ENCODE results near the gene ZNF593OS. TPM values are rescaled to one million over a fixed set of nuclear protein-coding genes. Genes with fewer than 3 reads are reported as not detected.
A peak's percentile ranks its signal among the peaks of the same experiment; 100 is the strongest.

Gene ZNF593OS
- total RNA-seq, 4 donors from 2014 or later: not detected

DNA sequence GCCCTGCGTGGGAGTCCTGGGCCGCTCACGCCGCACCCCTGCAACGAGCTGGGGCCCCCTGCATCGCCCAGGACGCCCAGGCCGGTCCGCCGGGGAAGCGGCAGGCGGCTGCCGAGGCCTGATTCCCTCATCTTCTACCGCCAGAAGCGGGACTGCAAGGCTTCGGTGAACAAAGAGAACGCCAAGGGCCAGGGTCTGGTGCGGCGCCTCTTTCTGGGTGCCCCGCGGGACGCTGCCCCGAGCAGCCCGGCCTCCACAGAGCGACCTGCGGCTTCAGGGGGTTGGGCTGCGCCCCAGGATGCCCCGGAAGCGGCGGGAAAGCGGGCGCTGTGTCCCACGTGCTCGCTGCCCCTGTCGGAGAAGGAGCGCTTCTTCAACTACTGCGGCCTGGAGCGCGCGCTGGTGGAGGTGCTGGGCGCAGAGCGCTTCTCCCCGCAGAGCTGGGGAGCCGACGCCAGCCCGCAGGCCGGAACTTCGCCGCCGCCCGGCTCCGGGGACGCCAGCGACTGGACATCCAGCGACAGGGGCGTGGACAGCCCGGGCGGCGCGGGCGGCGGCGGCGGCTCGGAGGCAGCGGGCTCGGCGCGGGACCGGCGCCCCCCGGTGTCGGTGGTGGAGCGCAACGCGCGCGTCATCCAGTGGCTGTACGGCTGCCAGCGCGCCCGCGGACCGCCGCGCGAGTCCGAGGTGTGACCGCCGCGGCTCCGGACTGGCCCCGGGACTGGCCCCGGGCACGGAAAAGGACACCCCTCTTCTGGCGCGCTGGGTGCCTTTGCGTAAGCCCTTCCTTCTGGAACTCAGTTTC is 10.0 kb downstream of the ZNF593OS start:
- peaks cover 0 to 8% of the 10 kb centered on the region in 2 donors for H3K27me3 ChIP-seq
- no peak for TF ChIP-seq POLR2A (IDR thresholded peaks at IDR 0.05)
- TF ChIP-seq, protein P1, sequence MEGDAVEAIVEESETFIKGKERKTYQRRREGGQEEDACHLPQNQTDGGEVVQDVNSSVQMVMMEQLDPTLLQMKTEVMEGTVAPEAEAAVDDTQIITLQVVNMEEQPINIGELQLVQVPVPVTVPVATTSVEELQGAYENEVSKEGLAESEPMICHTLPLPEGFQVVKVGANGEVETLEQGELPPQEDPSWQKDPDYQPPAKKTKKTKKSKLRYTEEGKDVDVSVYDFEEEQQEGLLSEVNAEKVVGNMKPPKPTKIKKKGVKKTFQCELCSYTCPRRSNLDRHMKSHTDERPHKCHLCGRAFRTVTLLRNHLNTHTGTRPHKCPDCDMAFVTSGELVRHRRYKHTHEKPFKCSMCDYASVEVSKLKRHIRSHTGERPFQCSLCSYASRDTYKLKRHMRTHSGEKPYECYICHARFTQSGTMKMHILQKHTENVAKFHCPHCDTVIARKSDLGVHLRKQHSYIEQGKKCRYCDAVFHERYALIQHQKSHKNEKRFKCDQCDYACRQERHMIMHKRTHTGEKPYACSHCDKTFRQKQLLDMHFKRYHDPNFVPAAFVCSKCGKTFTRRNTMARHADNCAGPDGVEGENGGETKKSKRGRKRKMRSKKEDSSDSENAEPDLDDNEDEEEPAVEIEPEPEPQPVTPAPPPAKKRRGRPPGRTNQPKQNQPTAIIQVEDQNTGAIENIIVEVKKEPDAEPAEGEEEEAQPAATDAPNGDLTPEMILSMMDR (IDR thresholded peaks at IDR 0.05): peak in 2 of 6 experiments; percentile 14 to 37
- H3K9me3 ChIP-seq: no peaks in the 10 kb centered on the region
- peak in 1 of 3 donors; percentile 65 for DNase-seq
- H3K27ac ChIP-seq: no peak overlapping the region
- peaks cover 3 to 18% (median 10%) of the 10 kb centered on the region in 4 donors for H3K4me1 ChIP-seq
- H3K36me3 ChIP-seq: no peaks in the 10 kb centered on the region
- peak overlapping the region; percentile 24 to 59 (median 52) for H3K4me3 ChIP-seq

DNA sequence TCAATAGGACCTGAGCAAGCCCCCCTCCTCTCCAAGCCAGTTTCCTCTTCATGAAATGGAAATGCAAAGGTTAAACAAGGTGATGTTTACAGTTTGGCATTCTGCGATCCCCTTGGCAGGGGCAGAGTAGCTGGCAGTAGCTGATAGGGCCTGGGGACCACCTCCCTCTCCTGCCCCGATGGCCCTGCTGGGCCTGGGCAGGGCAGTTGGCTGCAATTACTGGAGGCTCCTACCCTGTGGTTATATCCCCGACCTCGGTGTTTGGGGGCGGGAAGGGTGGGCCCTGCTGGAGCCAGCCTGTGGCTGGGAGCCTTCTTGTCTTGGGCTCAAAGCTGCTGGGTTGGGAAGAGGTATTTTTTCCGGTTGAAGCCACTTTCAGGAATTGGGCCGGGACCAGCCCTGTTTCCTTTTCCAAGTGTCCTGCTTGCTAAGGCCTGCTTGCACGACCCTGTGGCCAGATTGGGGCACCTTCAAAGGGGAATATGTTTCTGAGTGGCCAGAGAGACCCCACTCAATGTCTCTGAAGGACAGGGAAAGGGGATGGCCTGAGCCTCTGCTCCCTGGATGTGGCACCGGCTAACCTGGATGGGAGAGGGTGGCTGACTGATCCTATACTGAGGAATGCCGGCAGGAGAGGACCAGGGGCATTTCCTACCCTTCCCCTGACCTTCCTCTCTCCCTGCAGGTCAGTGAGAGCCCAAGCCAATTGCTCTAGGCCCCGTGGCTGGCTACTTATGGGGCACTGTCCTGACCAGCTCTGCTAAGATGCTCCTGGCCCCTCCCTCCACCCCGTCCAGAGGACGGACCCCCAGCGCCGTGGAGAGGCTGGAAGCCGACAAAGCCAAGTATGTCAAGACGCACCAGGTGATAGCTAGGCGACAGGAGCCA is 10.9 kb downstream of the ZNF593OS start:
- Histone ChIP-seq H3K27me3 (peaks cover 0 to 10% of the 10 kb centered on the region in 2 donors), H3K27ac (peak overlapping the region in 1 of 4 donors; percentile 3), H3K36me3 (no peaks in the 10 kb centered on the region), H3K9me3 (no peaks in the 10 kb centered on the region), H3K4me1 (peaks cover 3 to 18% (median 10%) of the 10 kb centered on the region in 4 donors), H3K4me3 (peak overlapping the region; percentile 24 to 59 (median 52))
- no peak for TF ChIP-seq POLR2A (IDR thresholded peaks at IDR 0.05)
- TF ChIP-seq, protein P1 (IDR thresholded peaks at IDR 0.05): no peak
- no peak for DNase-seq

DNA sequence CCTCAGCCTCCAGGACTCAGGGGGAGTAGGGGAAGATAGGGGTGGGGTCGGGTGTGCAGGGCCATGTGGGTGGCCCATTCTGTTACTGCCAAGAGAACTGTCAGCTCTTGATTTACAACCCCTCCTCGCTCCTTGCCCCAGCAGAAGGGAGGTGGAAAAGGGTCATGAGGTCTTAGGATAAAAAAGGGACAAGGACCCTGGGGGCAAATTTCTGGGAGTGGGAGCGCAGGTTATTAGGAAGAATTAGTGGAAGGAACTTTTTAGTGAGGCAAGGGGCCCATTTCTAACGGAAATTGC is 11.9 kb downstream of the ZNF593OS start:
- H3K9me3 ChIP-seq: no peaks in the 10 kb centered on the region
- no peak for DNase-seq
- no peak overlapping the region for H3K27ac ChIP-seq
- H3K4me3 ChIP-seq: peak overlapping the region in 1 of 4 donors; percentile 16
- no peak for TF ChIP-seq POLR2A (IDR thresholded peaks at IDR 0.05)
- no peaks in the 10 kb centered on the region for H3K36me3 ChIP-seq
- peaks cover 0 to 10% of the 10 kb centered on the region in 2 donors for H3K27me3 ChIP-seq
- H3K4me1 ChIP-seq: peaks cover 3 to 18% (median 10%) of the 10 kb centered on the region in 4 donors

DNA sequence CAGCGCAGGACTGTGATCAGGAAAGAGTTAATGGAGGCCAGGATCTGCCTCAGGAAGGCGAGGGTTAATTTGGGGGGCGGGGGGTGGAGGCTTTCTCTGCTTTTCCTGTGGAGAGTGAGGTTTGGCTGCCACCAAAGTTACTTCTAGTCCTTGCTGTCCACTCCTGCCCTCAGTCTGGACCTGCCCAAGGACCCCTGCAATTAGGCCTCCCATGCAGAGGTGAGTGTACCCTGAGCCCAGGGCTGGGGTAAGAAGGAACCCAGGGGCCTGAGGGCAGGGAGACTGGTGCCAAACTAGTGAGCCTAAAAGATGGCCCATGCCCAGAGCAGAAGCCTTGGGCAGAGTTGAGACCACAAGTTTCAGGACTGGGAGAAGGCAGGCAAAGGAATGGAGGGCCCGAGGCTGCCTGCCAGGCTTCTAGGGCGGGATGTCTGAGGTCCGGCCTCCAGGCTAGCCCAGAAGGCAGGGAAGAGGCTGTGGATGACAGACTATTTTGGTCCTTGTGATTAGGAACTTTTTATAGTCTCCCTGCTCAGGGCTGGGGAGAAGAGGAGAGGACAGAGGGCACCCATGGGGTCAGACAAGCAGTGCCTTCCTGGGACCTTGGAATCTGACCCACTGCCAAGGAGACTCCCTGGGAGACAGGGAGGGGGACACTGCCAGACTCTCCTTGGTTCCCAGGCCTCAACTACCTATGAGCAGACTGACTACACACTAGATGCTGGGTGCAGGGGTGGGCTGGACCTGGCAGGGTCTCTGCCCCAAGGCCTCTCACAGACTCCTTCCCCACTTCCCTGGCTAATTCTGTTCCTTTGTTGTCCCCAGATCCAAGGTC is 12.5 kb downstream of the ZNF593OS start, which contains the start of gene FAM110D:
TSS of gene FAM110D (plus strand) at position 172 of the 835 bp plus-strand sequence. CDS start 2,213 bp downstream, outside the sequence.
- Histone ChIP-seq H3K9me3 (no peaks in the 10 kb centered on the region), H3K36me3 (no peaks in the 10 kb centered on the region), H3K4me1 (peaks cover 3 to 18% (median 8%) of the 10 kb centered on the region in 4 donors), H3K27ac (no peak within 1 kb of the TSS), H3K27me3 (peaks cover 0 to 10% of the 10 kb centered on the region in 2 donors), H3K4me3 (peak within 1 kb of the TSS in 2 of 4 donors; percentile 11 to 16)
- TF ChIP-seq, protein P1 (IDR thresholded peaks at IDR 0.05): no peak
- no peak for TF ChIP-seq POLR2A (IDR thresholded peaks at IDR 0.05)
- DNase-seq: peak in 1 of 3 donors; percentile 29

DNA sequence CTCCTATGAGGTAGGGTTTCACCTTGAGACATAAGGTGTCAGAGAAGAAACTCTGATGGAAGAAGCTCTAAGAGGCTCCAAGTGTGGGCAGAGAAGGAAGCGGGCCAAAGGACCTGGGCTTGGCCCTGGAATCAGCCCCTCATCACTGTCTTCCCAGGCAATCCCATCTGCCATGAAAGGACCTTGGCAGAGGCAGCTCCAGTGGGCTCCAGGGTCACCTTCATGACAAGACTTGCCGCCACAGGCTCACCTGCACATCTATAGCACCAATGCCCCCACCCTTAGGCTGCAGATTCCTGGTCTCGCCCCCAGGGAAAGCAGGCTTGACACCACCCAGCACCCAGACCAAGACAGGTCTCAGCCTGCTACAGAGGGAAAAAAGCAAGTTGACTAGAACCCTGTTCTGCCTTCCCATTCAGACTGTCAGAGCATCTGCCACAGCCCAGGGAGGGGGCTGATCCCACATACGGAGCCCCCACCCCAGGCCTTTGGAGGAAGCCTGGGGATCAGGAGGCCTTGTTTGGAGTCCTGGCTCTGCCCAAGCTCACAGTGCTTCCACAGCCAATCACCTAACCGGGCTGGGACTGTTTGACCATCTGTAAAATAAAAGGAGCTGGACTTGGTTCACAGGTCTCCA is 13.2 kb downstream of the ZNF593OS start:
- peak in 1 of 3 donors; percentile 22 for DNase-seq
- H3K9me3 ChIP-seq: no peaks in the 10 kb centered on the region
- peaks cover 3 to 14% (median 6%) of the 10 kb centered on the region in 4 donors for H3K4me1 ChIP-seq
- peaks cover 0 to 10% of the 10 kb centered on the region in 2 donors for H3K27me3 ChIP-seq
- H3K27ac ChIP-seq: no peak overlapping the region
- no peaks in the 10 kb centered on the region for H3K36me3 ChIP-seq
- TF ChIP-seq POLR2A (IDR thresholded peaks at IDR 0.05): no peak
- TF ChIP-seq, protein P1 (IDR thresholded peaks at IDR 0.05): no peak
- no peak overlapping the region for H3K4me3 ChIP-seq
